ENCODE results near the gene DOK6.
A peak's percentile ranks its signal among the peaks of the same experiment; 100 is the strongest.

Gene DOK6

DNA sequence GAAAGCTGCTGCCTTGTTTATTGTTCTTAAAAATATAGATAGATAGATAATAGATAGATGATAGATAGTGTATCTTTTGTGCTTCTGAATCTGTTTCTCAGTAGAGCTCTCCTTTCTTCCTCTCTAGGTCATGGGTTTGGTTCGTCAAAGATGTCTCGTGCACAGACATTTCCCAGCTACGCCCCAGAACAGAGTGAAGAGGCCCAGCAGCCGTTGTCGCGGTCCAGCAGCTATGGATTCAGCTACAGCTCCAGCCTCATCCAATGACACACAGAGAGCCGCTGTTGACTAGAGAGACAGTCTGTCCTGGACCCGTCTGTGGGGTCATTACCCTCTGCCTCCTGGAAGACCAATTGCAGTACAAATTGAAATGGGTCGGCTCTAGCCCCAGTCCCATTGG lies 440.4 kb downstream of the DOK6 start:
- Histone ChIP-seq H2AFZ (ENCODE audit: low read depth, low read length) (no peak overlapping the region), H3K36me3 (replicated peaks; ENCODE audit: low read depth, low read length) (no peaks in the 10 kb centered on the region), H3K27ac (ENCODE audit: low read length) (no peak overlapping the region)

DNA sequence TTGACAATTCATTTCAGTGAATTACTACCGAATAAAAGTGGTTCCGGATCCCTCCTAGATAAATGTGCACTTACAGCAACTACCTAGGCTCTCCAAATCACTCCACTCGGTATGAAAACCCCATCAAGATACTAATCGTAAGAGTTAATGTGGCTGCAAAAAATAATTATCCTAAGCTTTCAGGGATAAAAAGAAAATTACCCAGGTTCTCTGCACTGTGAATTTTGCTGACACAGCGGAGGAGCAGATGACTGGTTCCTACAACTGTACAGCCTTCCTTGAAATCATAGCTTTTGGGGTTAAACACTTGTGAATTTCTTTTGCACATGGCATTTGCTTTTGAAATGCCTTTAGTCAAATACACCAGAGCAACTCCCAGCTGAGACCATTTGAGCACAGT lies 442.3 kb downstream of the DOK6 start:
- Histone ChIP-seq H3K27ac (ENCODE audit: low read length) (no peak overlapping the region), H2AFZ (ENCODE audit: low read depth, low read length) (no peak overlapping the region), H3K36me3 (replicated peaks; ENCODE audit: low read depth, low read length) (no peaks in the 10 kb centered on the region)

More for the DNA sequence above, 440.4 kb downstream of the DOK6 start:
- H3K79me2 ChIP-seq (ENCODE audit: low read length), result no peaks in the 10 kb centered on the region
- no peak overlapping the region for H3K4me3 ChIP-seq (ENCODE audit: low read length)
- H3K27me3 ChIP-seq (ENCODE audit: low read depth, low read length), result peaks cover 7% of the 10 kb centered on the region; the same call in 1 of the 2 replicates
- peaks cover 34% of the 10 kb centered on the region for H3K4me1 ChIP-seq (ENCODE audit: low read length)
- H4K20me1 ChIP-seq (ENCODE audit: insufficient read depth, low read length), result no peaks in the 10 kb centered on the region
- no peak for TF ChIP-seq EZH2phosphoT487 (IDR thresholded peaks at IDR 0.05; ENCODE audit: low read depth)
- TF ChIP-seq, protein P1, sequence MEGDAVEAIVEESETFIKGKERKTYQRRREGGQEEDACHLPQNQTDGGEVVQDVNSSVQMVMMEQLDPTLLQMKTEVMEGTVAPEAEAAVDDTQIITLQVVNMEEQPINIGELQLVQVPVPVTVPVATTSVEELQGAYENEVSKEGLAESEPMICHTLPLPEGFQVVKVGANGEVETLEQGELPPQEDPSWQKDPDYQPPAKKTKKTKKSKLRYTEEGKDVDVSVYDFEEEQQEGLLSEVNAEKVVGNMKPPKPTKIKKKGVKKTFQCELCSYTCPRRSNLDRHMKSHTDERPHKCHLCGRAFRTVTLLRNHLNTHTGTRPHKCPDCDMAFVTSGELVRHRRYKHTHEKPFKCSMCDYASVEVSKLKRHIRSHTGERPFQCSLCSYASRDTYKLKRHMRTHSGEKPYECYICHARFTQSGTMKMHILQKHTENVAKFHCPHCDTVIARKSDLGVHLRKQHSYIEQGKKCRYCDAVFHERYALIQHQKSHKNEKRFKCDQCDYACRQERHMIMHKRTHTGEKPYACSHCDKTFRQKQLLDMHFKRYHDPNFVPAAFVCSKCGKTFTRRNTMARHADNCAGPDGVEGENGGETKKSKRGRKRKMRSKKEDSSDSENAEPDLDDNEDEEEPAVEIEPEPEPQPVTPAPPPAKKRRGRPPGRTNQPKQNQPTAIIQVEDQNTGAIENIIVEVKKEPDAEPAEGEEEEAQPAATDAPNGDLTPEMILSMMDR (IDR thresholded peaks at IDR 0.05; ENCODE audit: low read depth, low read length), result no peak
- peak overlapping the region; percentile 65; the same call in 1 of the 2 replicates for H3K9ac ChIP-seq (ENCODE audit: low read length)
- no peaks in the 10 kb centered on the region for H3K9me3 ChIP-seq (ENCODE audit: insufficient read depth, low read length)
- peak overlapping the region; percentile 90 for H3K4me2 ChIP-seq (ENCODE audit: low read length)

DNA sequence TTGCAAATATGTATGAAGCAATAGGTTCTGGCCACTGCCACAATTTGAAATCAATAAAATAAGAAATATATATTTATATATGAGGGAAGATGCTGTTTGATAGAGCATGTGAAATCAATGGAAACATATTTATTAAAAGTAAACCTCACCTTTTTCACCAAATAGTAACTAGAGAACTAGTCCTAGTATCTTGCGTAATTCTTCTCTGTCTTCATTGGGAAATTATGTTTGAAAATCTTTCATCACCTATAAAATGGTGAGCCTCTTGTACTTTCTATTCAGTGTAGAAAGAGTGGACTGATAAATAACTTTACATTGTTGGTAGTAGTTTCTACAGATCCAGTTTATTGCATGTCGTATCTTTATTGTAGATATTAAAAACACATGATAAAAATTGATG lies 444.0 kb downstream of the DOK6 start:
- TF ChIP-seq, protein P1 (IDR thresholded peaks at IDR 0.05; ENCODE audit: low read depth, low read length), result no peak
- TF ChIP-seq EZH2phosphoT487 (IDR thresholded peaks at IDR 0.05; ENCODE audit: low read depth), result no peak
- H3K36me3 ChIP-seq (replicated peaks; ENCODE audit: low read depth, low read length), result no peaks in the 10 kb centered on the region
- peaks cover 7% of the 10 kb centered on the region; the same call in 1 of the 2 replicates for H3K27me3 ChIP-seq (ENCODE audit: low read depth, low read length)
- H3K4me1 ChIP-seq (ENCODE audit: low read length), result peaks cover 20% of the 10 kb centered on the region
- no peak overlapping the region for H3K4me3 ChIP-seq (ENCODE audit: low read length)
- no peaks in the 10 kb centered on the region for H3K79me2 ChIP-seq (ENCODE audit: low read length)
- no peak overlapping the region for H3K4me2 ChIP-seq (ENCODE audit: low read length)
- H3K27ac ChIP-seq (ENCODE audit: low read length), result no peak overlapping the region
- no peak overlapping the region for H2AFZ ChIP-seq (ENCODE audit: low read depth, low read length)
- no peaks in the 10 kb centered on the region for H3K9me3 ChIP-seq (ENCODE audit: insufficient read depth, low read length)
- H4K20me1 ChIP-seq (ENCODE audit: insufficient read depth, low read length), result no peaks in the 10 kb centered on the region
- no peak overlapping the region for H3K9ac ChIP-seq (ENCODE audit: low read length)

More for the DNA sequence above, 442.3 kb downstream of the DOK6 start:
- TF ChIP-seq, protein P1 (IDR thresholded peaks at IDR 0.05; ENCODE audit: low read depth, low read length), result no peak
- Histone ChIP-seq H3K4me3 (ENCODE audit: low read length) (no peak overlapping the region), H3K9ac (ENCODE audit: low read length) (no peak overlapping the region), H3K4me2 (ENCODE audit: low read length) (no peak overlapping the region), H3K4me1 (ENCODE audit: low read length) (peaks cover 34% of the 10 kb centered on the region), H3K27me3 (ENCODE audit: low read depth, low read length) (peaks cover 7% of the 10 kb centered on the region; the same call in 1 of the 2 replicates), H4K20me1 (ENCODE audit: insufficient read depth, low read length) (no peaks in the 10 kb centered on the region), H3K9me3 (ENCODE audit: insufficient read depth, low read length) (no peaks in the 10 kb centered on the region), H3K79me2 (ENCODE audit: low read length) (no peaks in the 10 kb centered on the region)

DNA sequence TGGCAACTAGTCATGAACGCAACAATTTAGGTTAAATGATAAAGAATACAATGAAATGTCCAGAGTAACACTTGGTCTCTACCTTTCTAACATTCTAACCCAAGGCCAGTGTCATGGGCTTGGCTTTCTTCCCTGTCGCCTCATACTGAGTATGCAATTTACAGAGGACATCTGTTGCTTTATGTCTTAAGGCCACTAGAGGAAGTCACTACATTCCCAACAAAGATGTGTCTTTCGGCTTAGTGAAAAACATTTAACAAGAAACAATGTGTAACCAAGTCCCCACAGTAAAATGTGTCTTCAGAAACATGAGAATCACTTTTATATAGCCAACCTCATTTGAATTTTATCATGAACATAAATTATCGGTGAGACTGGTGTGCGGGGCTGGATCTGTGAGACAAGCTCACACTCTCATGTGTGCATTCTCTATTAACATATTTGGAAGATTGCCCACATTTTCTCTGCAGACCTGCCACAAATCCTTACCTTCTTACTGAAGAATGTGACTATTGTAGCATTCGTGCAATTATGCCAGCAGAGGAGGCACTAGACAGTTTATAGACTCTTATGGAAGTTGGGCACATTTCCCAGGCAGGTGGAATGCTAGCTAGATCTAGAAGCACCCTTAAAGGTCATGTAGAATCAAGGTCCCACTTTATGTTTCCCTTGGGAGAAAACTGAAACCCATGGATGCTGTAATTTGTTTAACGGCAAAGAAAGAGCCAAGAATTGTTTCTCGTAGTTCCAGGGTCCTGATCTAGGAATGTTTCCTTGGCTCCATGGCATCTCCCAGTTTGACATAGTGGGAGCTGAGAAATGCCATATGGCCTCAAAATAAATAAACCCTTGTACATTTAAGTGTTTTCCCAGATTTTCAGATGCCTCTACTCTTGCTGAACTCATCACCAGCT lies 445.2 kb downstream of the DOK6 start:
- Histone ChIP-seq H3K4me2 (ENCODE audit: low read length) (no peak overlapping the region), H3K36me3 (replicated peaks; ENCODE audit: low read depth, low read length) (no peaks in the 10 kb centered on the region), H2AFZ (ENCODE audit: low read depth, low read length) (no peak overlapping the region), H3K9ac (ENCODE audit: low read length) (no peak overlapping the region), H3K4me3 (ENCODE audit: low read length) (no peak overlapping the region), H3K79me2 (ENCODE audit: low read length) (no peaks in the 10 kb centered on the region), H3K27ac (ENCODE audit: low read length) (no peak overlapping the region), H3K27me3 (ENCODE audit: low read depth, low read length) (peaks cover 7% of the 10 kb centered on the region; the same call in 1 of the 2 replicates), H3K9me3 (ENCODE audit: insufficient read depth, low read length) (no peaks in the 10 kb centered on the region), H4K20me1 (ENCODE audit: insufficient read depth, low read length) (no peaks in the 10 kb centered on the region), H3K4me1 (ENCODE audit: low read length) (peaks cover 11% of the 10 kb centered on the region)
- TF ChIP-seq, protein P1 (IDR thresholded peaks at IDR 0.05; ENCODE audit: low read depth, low read length), result peak; percentile 66
- no peak for TF ChIP-seq EZH2phosphoT487 (IDR thresholded peaks at IDR 0.05; ENCODE audit: low read depth)

Measured in OCI-LY3 (cell line).